IPS DF 6.9 (cell line): Measurements from ENCODE around the gene PUM2.
A peak's percentile ranks its signal among the peaks of the same experiment; 100 is the strongest.

Experiments
- DNase-seq: peaks from one replicate; pipeline ENCODE4 v3.0.0-alpha.2; 2013; ENCODE audit warnings: low read depth, low spot score
- H3K27ac ChIP-seq: one replicate; pipeline ENCODE4 v1.5.1; 2013; ENCODE audit warnings: low read length, control low read depth
- H3K27me3 ChIP-seq: 2 replicates; pipeline ENCODE4 v1.6.1; 2013; ENCODE audit warnings: mild to moderate bottlenecking, low read length; ENCODE audit not compliant: control insufficient read depth, insufficient read depth
- H3K36me3 ChIP-seq: 2 replicates; pipeline ENCODE4 v1.6.1; 2013; ENCODE audit warnings: low read length; ENCODE audit not compliant: control insufficient read depth, insufficient read depth
- H3K4me1 ChIP-seq: 2 replicates; pipeline ENCODE4 v1.6.1; 2013; ENCODE audit warnings: low read length; ENCODE audit not compliant: control insufficient read depth, insufficient read depth
- H3K4me3 ChIP-seq: 2 replicates; pipeline ENCODE4 v1.5.1; 2013; ENCODE audit warnings: mild to moderate bottlenecking, low read length
- H3K9me3 ChIP-seq: 2 replicates; pipeline ENCODE4 v1.6.1; 2013; ENCODE audit warnings: low read length, inconsistent platforms; ENCODE audit not compliant: control insufficient read depth, insufficient read depth
- WGBS: extraction: QIAGEN DNeasy Blood & Tissue Kit; methylation state at CpG from one replicate; pipeline ENCODE4 v1.1.7; 2013; ENCODE audit warnings: mixed read lengths, missing lambda C conversion rate; ENCODE audit not compliant: insufficient read length, insufficient coverage; 5-methylcytosine and 5-hydroxymethylcytosine counted together

The PUM2 gene

GRCh38 chr2:20350753-20351554 lies at the start of gene PUM2:
Gene PUM2, minus strand, starts transcription at chr2:20350844. Its CDS starts 23,484 bp downstream, at chr2:20327360.
- no CpG with 5 or more reads among the region's 70 CpGs for WGBS
- H3K4me1 ChIP-seq: peaks cover 2% of the 10 kb centered on the region; the same call in 1 of the 2 replicates
- H3K36me3 ChIP-seq: no peaks in the 10 kb centered on the region
- H3K27ac ChIP-seq: no peak within 1 kb of the TSS
- no peaks in the 10 kb centered on the region for H3K27me3 ChIP-seq
- DNase-seq: peak; percentile 90
- no peaks in the 10 kb centered on the region for H3K9me3 ChIP-seq
- H3K4me3 ChIP-seq: peak within 1 kb of the TSS; percentile 95

GRCh38 chr2:20400306-20400705 lies 49.7 kb upstream of the PUM2 start:
- H3K9me3 ChIP-seq: no peaks in the 10 kb centered on the region
- no peaks in the 10 kb centered on the region for H3K4me1 ChIP-seq
- no peaks in the 10 kb centered on the region for H3K36me3 ChIP-seq
- WGBS: no CpG with 5 or more reads among the region's 1 CpG
- H3K27me3 ChIP-seq: no peaks in the 10 kb centered on the region
- DNase-seq: no peak
- H3K27ac ChIP-seq: no peak overlapping the region
- no peak overlapping the region for H3K4me3 ChIP-seq

- Histone ChIP-seq H3K4me1 (no peaks in the 10 kb centered on the region), H3K9me3 (no peaks in the 10 kb centered on the region), H3K4me3 (no peak overlapping the region), H3K27me3 (no peaks in the 10 kb centered on the region), H3K27ac (no peak overlapping the region), H3K36me3 (no peaks in the 10 kb centered on the region)
- no peak for DNase-seq
- WGBS: no CpG with 5 or more reads among the region's 7 CpGs
These were observed 48.4 kb upstream of the PUM2 start for GRCh38 chr2:20398956-20399567.

- Histone ChIP-seq H3K27ac (no peak overlapping the region), H3K36me3 (no peaks in the 10 kb centered on the region), H3K4me1 (no peaks in the 10 kb centered on the region), H3K4me3 (no peak overlapping the region), H3K9me3 (no peaks in the 10 kb centered on the region), H3K27me3 (no peaks in the 10 kb centered on the region)
- no peak for DNase-seq
- no CpG with 5 or more reads among the region's 5 CpGs for WGBS
These were observed 47.3 kb upstream of the PUM2 start for GRCh38 chr2:20397811-20398447.

GRCh38 chr2:20396356-20397000 lies 45.8 kb upstream of the PUM2 start:
- no peak for DNase-seq
- Histone ChIP-seq H3K27ac (no peak overlapping the region), H3K27me3 (no peaks in the 10 kb centered on the region), H3K4me3 (no peak overlapping the region), H3K36me3 (no peaks in the 10 kb centered on the region), H3K4me1 (no peaks in the 10 kb centered on the region), H3K9me3 (no peaks in the 10 kb centered on the region)
- no CpG with 5 or more reads among the region's 9 CpGs for WGBS

- WGBS: no CpG with 5 or more reads among the region's 4 CpGs
- DNase-seq: no peak
These were observed 43.3 kb upstream of the PUM2 start for GRCh38 chr2:20393986-20394385.

GRCh38 chr2:20391951-20392699 lies 41.5 kb upstream of the PUM2 start:
- no peak for DNase-seq
- Histone ChIP-seq H3K4me3 (no peak overlapping the region), H3K9me3 (no peaks in the 10 kb centered on the region), H3K36me3 (no peaks in the 10 kb centered on the region), H3K27ac (no peak overlapping the region), H3K4me1 (no peaks in the 10 kb centered on the region), H3K27me3 (no peaks in the 10 kb centered on the region)
- WGBS: no CpG with 5 or more reads among the region's 8 CpGs

More at GRCh38 chr2:20393986-20394385, 43.3 kb upstream of the PUM2 start:
- no peak overlapping the region for H3K27ac ChIP-seq
- no peak overlapping the region for H3K4me3 ChIP-seq
- no peaks in the 10 kb centered on the region for H3K36me3 ChIP-seq
- no peaks in the 10 kb centered on the region for H3K4me1 ChIP-seq
- H3K9me3 ChIP-seq: no peaks in the 10 kb centered on the region
- no peaks in the 10 kb centered on the region for H3K27me3 ChIP-seq

GRCh38 chr2:20390524-20391123 lies 40.0 kb upstream of the PUM2 start:
- no peak overlapping the region for H3K4me3 ChIP-seq
- no peaks in the 10 kb centered on the region for H3K9me3 ChIP-seq
- H3K4me1 ChIP-seq: peaks cover 3% of the 10 kb centered on the region; the same call in 1 of the 2 replicates
- WGBS: no CpG with 5 or more reads among the region's 7 CpGs
- no peaks in the 10 kb centered on the region for H3K36me3 ChIP-seq
- H3K27ac ChIP-seq: no peak overlapping the region
- H3K27me3 ChIP-seq: no peaks in the 10 kb centered on the region
- DNase-seq: no peak

GRCh38 chr2:20384953-20385352 lies 34.3 kb upstream of the PUM2 start:
- no peaks in the 10 kb centered on the region for H3K36me3 ChIP-seq
- H3K4me1 ChIP-seq: peaks cover 5% of the 10 kb centered on the region; the same call in 1 of the 2 replicates
- no peaks in the 10 kb centered on the region for H3K9me3 ChIP-seq
- H3K27me3 ChIP-seq: no peaks in the 10 kb centered on the region
- DNase-seq: no peak
- H3K4me3 ChIP-seq: no peak overlapping the region
- no CpG with 5 or more reads among the region's 2 CpGs for WGBS
- H3K27ac ChIP-seq: no peak overlapping the region
